SK-N-MC (cell line): ENCODE results near the gene CENATAC.
"Not testable (repeated sequence)": the region's sequence is repeated elsewhere in the genome, so short reads cannot be mapped to it uniquely, and the experiment has no call there.

Experiments
- DNase-seq: peaks from one replicate; pipeline ENCODE4 v3.0.0-alpha.2; 2011; ENCODE audit warnings: low read depth, low spot score
- H3K27ac ChIP-seq: fragments of 200-600 bp; sonication (generic); 2 replicates; pipeline ENCODE4 v1.5.1; 2016; ENCODE audit warnings: mixed run types
- H3K36me3 ChIP-seq: fragments of 200-600 bp; sonication (generic); 2 replicates; pipeline ENCODE4 v1.6.1; 2017; ENCODE audit warnings: antibody characterized with exemption, low read length, mixed read lengths; ENCODE audit not compliant: insufficient read depth
- H3K4me3 ChIP-seq: fragments of 200-600 bp; sonication (generic); 2 replicates; pipeline ENCODE4 v1.5.1; 2016
- H3K9ac ChIP-seq: fragments of 200-600 bp; sonication (generic); 2 replicates; pipeline ENCODE4 v1.8.0; 2017; ENCODE audit warnings: mixed run types, mixed read lengths; ENCODE audit not compliant: insufficient read length
- H3K9me3 ChIP-seq: fragments of 200-600 bp; sonication (generic); 2 replicates; pipeline ENCODE4 v1.6.1; 2017; ENCODE audit warnings: low read depth, mild to moderate bottlenecking, antibody characterized with exemption, low read length, moderate library complexity, mixed read lengths
- EZH2 ChIP-seq: fragments of 200-600 bp; sonication (generic); IDR thresholded peaks from one replicate; pipeline ENCODE4 v1.6.1; 2017; ENCODE audit warnings: antibody characterized with exemption
- FOXP2 ChIP-seq: optimal IDR thresholded peaks from 2 replicates; pipeline ENCODE3; 2011; ENCODE audit warnings: mild to moderate bottlenecking, moderate library complexity; ENCODE audit not compliant: insufficient read depth; ENCODE audit errors: extremely low read length, control extremely low read depth
- POLR2AphosphoS5 ChIP-seq: IDR thresholded peaks from 2 replicates; pipeline ENCODE4 v1.6.1; 2012; ENCODE audit warnings: mild to moderate bottlenecking, low read depth, low read length, borderline replicate concordance

CENATAC gene

DNA sequence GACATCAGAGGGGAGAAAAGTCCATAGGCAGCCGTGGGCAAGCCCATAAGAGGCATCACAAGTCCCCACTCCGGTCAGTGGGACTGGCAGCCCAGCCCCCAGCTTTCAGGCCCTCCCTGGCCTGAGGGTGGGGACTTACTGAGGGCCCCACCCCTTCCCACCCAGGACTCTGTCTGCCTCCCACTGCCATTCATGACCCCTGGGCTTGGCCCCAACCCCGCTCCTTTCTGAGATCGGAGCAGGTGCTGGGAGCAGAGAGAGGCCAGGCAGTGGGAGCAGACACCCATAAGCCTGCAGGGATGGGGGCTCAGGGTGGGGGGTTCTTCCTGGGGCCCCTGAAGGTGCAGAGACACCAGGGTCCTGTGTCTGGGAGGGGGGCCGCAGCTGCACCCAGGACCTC is 36.7 kb upstream of the CENATAC start:
- no peaks in the 10 kb centered on the region for H3K36me3 ChIP-seq
- H3K4me3 ChIP-seq: no peak overlapping the region
- no peak overlapping the region for H3K27ac ChIP-seq
- DNase-seq: no peak
- TF ChIP-seq EZH2: no peak
- no peak for TF ChIP-seq FOXP2
- TF ChIP-seq POLR2AphosphoS5: no peak
- no peak overlapping the region for H3K9ac ChIP-seq
- H3K9me3 ChIP-seq: no peaks in the 10 kb centered on the region

DNA sequence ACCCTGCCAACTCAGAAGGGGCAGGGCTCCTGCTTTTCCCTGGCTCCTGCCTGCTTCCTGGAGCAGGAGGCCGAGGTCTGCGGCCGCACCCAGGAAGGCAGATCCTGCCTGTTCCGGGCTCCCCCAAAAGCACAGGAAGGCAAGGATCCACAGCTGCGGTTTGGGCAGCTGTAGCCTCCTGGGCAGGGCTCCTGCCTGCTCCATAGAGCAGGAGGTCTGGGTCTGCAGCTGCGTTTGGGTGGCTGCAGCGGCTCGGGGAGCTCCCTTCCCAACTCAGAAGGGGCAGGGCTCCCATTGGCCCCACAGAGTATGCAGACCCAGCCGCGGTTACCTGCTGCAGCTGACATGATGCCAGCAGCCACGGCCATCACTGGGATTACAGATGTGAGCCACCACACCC is 36.3 kb upstream of the CENATAC start:
- DNase-seq: no peak
- TF ChIP-seq FOXP2: no peak
- no peak for TF ChIP-seq EZH2
- TF ChIP-seq POLR2AphosphoS5: no peak
- no peaks in the 10 kb centered on the region for H3K9me3 ChIP-seq

DNA sequence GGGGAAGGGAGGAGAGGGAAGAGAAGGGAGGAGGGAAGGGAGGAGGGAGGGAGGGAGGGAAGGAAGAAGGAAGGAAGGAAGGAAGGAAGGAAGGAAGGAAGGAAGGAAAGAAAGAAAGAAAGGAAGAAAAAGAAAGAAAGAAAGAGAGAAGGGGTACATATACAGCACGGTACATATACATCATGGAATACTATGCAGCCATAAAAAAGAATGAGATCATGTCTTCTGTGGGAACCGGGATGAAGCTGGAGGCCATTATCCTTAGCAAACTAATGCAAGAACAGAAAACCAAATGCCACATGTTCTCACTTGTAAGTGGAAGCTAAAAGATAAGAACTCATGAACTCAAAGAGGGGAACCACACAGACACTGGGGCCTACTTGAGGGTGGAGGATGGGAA is 28.4 kb upstream of the CENATAC start:
- not testable (repeated sequence) for H3K9me3 ChIP-seq, H3K27ac ChIP-seq, H3K9ac ChIP-seq, DNase-seq, H3K36me3 ChIP-seq, H3K4me3 ChIP-seq

More for the DNA sequence above, 36.3 kb upstream of the CENATAC start:
- H3K9ac ChIP-seq: no peak overlapping the region
- no peak overlapping the region for H3K27ac ChIP-seq
- no peak overlapping the region for H3K4me3 ChIP-seq
- H3K36me3 ChIP-seq: no peaks in the 10 kb centered on the region

DNA sequence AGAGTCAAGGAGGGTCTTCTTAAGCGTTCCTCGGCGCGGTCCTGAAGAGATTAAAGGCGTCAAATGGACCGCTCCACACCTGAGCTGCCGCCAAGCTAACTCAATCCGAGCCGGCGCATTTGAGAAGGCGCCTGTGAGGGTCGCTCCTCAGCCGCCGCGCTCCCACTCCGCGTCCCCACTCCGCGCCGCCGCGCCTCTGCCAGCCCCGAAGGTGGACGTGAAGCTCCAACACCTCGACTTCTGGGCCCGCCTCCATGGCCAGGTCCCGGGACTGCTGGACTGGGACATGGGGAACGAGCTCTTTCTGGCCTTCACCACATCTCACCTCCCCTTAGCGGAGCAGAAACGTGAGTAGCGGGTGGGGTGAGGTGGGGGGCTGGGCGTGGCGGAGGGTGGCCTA is 26.3 kb upstream of the CENATAC start, which contains the start of gene FOXR1:
TSS of gene FOXR1 (plus strand) at position 116 of the 400 bp plus-strand sequence. CDS start at position 287, 171 bp downstream.
- TF ChIP-seq FOXP2: no peak
- TF ChIP-seq EZH2: no peak
- no peak for TF ChIP-seq POLR2AphosphoS5
- Histone ChIP-seq H3K4me3 (no peak within 1 kb of the TSS), H3K36me3 (no peaks in the 10 kb centered on the region), H3K9ac (no peak within 1 kb of the TSS), H3K27ac (no peak within 1 kb of the TSS), H3K9me3 (no peaks in the 10 kb centered on the region)
- no peak for DNase-seq

DNA sequence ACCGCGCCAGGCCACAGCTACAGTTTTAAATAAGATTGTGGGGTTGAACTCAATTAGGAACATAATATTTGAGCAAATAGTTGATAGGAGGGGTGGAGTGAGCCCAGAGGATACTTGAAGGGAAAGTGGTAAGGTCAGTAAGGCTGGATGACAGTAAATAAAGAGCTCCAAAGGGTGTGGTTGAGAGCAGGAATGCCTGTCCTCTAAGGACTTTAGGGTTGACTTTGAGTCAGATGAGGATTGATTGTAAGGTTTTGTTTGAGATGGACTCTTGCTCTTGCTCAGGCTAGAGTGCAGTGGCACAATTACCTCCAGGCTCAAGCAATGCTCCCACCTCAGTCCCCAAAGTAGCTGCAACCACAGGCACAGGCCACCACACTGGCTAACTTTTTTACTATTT is 24.0 kb upstream of the CENATAC start:
- Histone ChIP-seq H3K36me3 (no peaks in the 10 kb centered on the region), H3K9me3 (no peaks in the 10 kb centered on the region), H3K4me3 (no peak overlapping the region), H3K27ac (no peak overlapping the region), H3K9ac (no peak overlapping the region)
- no peak for DNase-seq
- TF ChIP-seq FOXP2: no peak
- TF ChIP-seq POLR2AphosphoS5: no peak
- TF ChIP-seq EZH2: no peak

DNA sequence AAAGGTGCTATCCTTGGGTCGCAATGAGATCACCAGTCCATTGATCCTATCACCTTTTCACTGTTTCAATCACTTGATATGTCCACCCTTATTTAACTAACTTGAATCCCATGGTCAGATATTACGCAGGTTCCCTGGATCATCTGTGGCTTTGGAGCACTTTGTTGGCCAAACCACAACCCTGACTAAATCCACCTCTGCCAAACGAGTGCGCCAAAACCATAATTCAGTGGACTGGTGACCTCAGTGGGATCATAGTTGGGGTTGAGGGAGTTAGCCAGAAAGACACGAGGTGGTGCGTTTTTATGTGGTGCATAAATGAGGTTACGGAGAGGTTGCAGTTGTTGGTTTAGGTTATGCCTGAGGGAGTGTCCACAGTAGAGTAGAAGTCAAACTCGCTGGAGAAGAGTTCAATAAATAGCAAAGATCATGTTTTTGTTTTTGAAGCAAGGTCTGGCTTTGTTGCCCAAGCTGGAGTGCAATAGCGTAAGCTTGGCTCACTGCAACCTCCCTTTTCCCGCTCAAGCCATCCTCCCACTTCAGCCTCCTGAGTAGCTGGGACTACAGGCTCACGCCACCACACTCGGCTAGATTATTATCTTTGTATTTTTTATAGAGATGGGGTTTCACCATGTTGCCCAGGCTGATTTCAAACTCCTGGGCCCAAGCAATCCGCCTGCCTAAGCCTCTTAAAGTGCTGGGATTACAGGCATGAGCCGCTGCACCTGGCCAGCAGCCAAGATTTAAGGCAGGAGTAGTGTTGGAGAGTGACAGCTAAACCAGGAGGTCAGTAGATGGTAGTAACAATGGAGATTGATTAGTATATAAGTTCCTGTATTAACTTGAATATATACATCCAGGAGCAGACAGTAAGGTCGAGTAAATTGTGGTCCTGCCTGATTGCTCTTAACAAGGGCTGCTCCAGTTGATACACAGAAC is 21.9 kb upstream of the CENATAC start:
- H3K9me3 ChIP-seq: no peaks in the 10 kb centered on the region
- H3K27ac ChIP-seq: no peak overlapping the region
- H3K4me3 ChIP-seq: no peak overlapping the region
- no peak overlapping the region for H3K9ac ChIP-seq
- H3K36me3 ChIP-seq: no peaks in the 10 kb centered on the region
- TF ChIP-seq EZH2: no peak
- no peak for TF ChIP-seq POLR2AphosphoS5
- TF ChIP-seq FOXP2: no peak
- DNase-seq: no peak

DNA sequence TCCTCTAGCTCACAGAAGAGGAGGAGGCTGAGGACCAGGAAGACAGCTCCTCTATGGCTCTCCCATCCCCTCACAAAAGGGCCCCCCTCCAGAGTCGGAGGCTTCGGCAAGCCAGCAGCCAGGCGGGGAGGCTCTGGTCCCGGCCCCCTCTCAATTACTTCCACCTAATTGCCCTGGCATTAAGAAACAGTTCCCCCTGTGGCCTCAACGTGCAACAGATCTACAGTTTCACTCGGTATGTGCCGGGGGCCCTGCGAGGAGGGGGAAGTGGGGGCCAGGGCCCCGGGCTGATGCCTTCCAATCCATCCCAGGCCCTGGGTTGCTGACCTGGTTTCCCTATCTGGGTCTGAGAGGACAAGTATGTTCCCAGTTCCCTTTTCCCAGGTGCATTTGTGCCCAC is 18.5 kb upstream of the CENATAC start:
- Histone ChIP-seq H3K9me3 (no peaks in the 10 kb centered on the region), H3K9ac (no peak overlapping the region), H3K36me3 (no peaks in the 10 kb centered on the region), H3K27ac (no peak overlapping the region), H3K4me3 (no peak overlapping the region)
- TF ChIP-seq EZH2 (no peak), FOXP2 (no peak), POLR2AphosphoS5 (no peak)
- no peak for DNase-seq

DNA sequence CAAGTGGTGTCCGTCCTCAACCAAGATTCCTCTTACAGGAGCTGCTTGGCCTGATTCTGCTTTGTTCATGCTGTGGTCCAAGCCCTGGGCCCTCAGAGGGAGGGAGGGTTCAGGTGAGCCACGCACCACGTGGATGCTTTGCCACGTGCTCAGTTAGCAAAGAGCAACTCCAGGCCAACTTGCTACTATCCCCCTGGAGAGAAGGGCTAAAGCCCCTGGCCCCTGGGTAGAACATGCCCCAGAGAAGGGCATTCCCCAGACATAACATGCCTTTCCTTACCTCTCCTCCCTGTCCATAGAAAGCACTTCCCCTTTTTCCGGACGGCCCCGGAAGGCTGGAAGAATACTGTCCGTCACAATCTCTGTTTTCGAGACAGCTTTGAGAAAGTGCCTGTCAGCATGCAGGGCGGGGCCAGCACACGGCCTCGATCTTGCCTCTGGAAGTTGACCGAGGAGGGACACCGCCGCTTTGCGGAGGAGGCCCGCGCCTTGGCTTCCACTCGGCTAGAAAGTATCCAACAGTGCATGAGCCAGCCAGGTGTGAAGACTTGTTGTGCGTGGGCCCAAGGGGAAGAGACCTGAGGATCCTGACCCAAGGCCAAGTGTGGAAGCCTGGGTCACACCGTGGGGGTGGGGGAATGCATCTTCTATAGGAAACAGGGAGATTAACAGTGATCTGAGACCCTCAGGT is 17.6 kb upstream of the CENATAC start:
- no peak overlapping the region for H3K9ac ChIP-seq
- H3K36me3 ChIP-seq: no peaks in the 10 kb centered on the region
- H3K4me3 ChIP-seq: no peak overlapping the region
- H3K27ac ChIP-seq: no peak overlapping the region
- H3K9me3 ChIP-seq: no peaks in the 10 kb centered on the region
- DNase-seq: no peak
- TF ChIP-seq FOXP2 (no peak), EZH2 (no peak), POLR2AphosphoS5 (no peak)

DNA sequence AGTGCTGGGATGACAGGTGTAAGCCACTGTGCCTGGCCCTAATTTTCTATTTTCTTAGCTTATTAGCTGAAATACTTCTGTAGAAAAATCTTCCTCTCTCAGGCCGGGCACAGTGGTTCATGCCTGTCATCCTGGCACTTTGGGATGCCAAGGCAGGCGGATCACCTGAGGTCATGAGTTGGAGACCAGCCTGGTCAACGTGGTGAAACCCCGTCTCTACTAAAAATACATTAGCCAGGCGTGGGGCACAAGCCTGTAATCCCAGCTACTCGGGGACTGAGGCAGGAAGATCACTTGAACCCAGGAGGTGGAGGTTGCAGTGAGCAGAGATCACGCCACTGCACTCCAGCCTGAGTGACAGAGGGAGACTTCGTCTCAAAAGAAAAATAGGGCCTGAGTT is 13.6 kb upstream of the CENATAC start:
- not testable (repeated sequence) for H3K4me3 ChIP-seq, H3K9me3 ChIP-seq, DNase-seq, H3K36me3 ChIP-seq, H3K27ac ChIP-seq, H3K9ac ChIP-seq
